WERI-Rb-1 (cell line): ENCODE results near the gene GGNBP2.

Source experiments
- DNase-seq: peaks from one replicate; pipeline ENCODE4 v3.0.0-alpha.2; 2020
- H3K27ac ChIP-seq: fragments of 250-450 bp; sonication (Bioruptor Pico); 2 replicates; pipeline ENCODE4 v1.5.1; 2020; ENCODE audit warnings: mild to moderate bottlenecking, moderate library complexity
- H3K27me3 ChIP-seq: fragments of 250-450 bp; sonication (Bioruptor Pico); 2 replicates; pipeline ENCODE4 v1.5.1; 2021; ENCODE audit warnings: mild to moderate bottlenecking, low read depth, moderate library complexity; ENCODE audit not compliant: insufficient read depth, severe bottlenecking
- H3K36me3 ChIP-seq: fragments of 250-450 bp; sonication (Bioruptor Pico); 2 replicates; pipeline ENCODE4 v1.5.1; 2020; ENCODE audit warnings: mild to moderate bottlenecking, moderate library complexity
- H3K4me3 ChIP-seq: 2 replicates; pipeline ENCODE4 v1.5.1; 2011; ENCODE audit warnings: low read depth, mild to moderate bottlenecking, control low read depth, low read length
- H3K9me3 ChIP-seq: fragments of 250-450 bp; sonication (Bioruptor Pico); 2 replicates; pipeline ENCODE4 v1.5.1; 2021; ENCODE audit warnings: mild to moderate bottlenecking, moderate library complexity; ENCODE audit not compliant: severe bottlenecking
- CTCF ChIP-seq: IDR thresholded peaks from 2 replicates; pipeline ENCODE4 v1.5.1; 2011; ENCODE audit warnings: low read depth, mild to moderate bottlenecking, control low read depth, inconsistent platforms, low read length

GGNBP2 gene

GRCh38 chr17:36614933-36615332 is 70.2 kb downstream of the GGNBP2 start:
- Histone ChIP-seq H3K27me3 (no peaks in the 10 kb centered on the region), H3K9me3 (no peaks in the 10 kb centered on the region), H3K36me3 (no peaks in the 10 kb centered on the region), H3K4me3 (no peak overlapping the region), H3K27ac (no peak overlapping the region)
- TF ChIP-seq CTCF: no peak
- DNase-seq: no peak

- Histone ChIP-seq H3K36me3 (no peaks in the 10 kb centered on the region), H3K27ac (no peak overlapping the region), H3K27me3 (no peaks in the 10 kb centered on the region), H3K9me3 (no peaks in the 10 kb centered on the region), H3K4me3 (no peak overlapping the region)
- no peak for TF ChIP-seq CTCF
- DNase-seq: no peak
Observed at GRCh38 chr17:36616061-36617029, 71.6 kb downstream of the GGNBP2 start.

GRCh38 chr17:36617773-36618172 is 73.1 kb downstream of the GGNBP2 start:
- Histone ChIP-seq H3K9me3 (no peaks in the 10 kb centered on the region), H3K27me3 (no peaks in the 10 kb centered on the region), H3K36me3 (no peaks in the 10 kb centered on the region), H3K27ac (no peak overlapping the region), H3K4me3 (no peak overlapping the region)
- DNase-seq: no peak
- TF ChIP-seq CTCF: no peak

- TF ChIP-seq CTCF: no peak
- Histone ChIP-seq H3K27me3 (no peaks in the 10 kb centered on the region), H3K9me3 (no peaks in the 10 kb centered on the region), H3K36me3 (no peaks in the 10 kb centered on the region), H3K27ac (no peak overlapping the region), H3K4me3 (no peak overlapping the region)
- no peak for DNase-seq
Observed at GRCh38 chr17:36623281-36623680, 78.6 kb downstream of the GGNBP2 start.

- no peak for TF ChIP-seq CTCF
- Histone ChIP-seq H3K27ac (no peak overlapping the region), H3K36me3 (no peaks in the 10 kb centered on the region), H3K4me3 (no peak overlapping the region), H3K27me3 (no peaks in the 10 kb centered on the region), H3K9me3 (no peaks in the 10 kb centered on the region)
- DNase-seq: no peak
Observed at GRCh38 chr17:36625188-36625587, 80.5 kb downstream of the GGNBP2 start.

- Histone ChIP-seq H3K9me3 (no peaks in the 10 kb centered on the region), H3K27ac (no peak overlapping the region), H3K4me3 (no peak overlapping the region), H3K36me3 (no peaks in the 10 kb centered on the region), H3K27me3 (no peaks in the 10 kb centered on the region)
- no peak for DNase-seq
- TF ChIP-seq CTCF: no peak
Observed at GRCh38 chr17:36627101-36627500, 82.4 kb downstream of the GGNBP2 start.
